ENCODE results near the gene ZNF593OS.

Gene ZNF593OS

GRCh38 chr1:26125946-26126320 lies 45.7 kb downstream of the ZNF593OS start:
- no peak for DNase-seq

- no peak for DNase-seq
Observed at GRCh38 chr1:26125382-26125781, 46.2 kb downstream of the ZNF593OS start.

GRCh38 chr1:26124418-26125331 lies 47.0 kb downstream of the ZNF593OS start:
- DNase-seq = no peak

- peak in 3 of 4 experiments; percentile 7 to 29 (median 24) for DNase-seq
Observed at GRCh38 chr1:26122988-26123973, 48.4 kb downstream of the ZNF593OS start.

GRCh38 chr1:26121854-26122773 lies 49.5 kb downstream of the ZNF593OS start:
- DNase-seq = peak; percentile 44 to 73 (median 64)

GRCh38 chr1:26119892-26120608 lies 51.6 kb downstream of the ZNF593OS start:
- DNase-seq = peak in 2 of 4 experiments; percentile 15 to 24

Measured in suppressor macrophage (primary cell).